NCI-H1417 (cell line): Measurements from ENCODE around the gene GGTLC1.
"Not testable (repeated sequence)": the region's sequence is repeated elsewhere in the genome, so short reads cannot be mapped to it uniquely, and the experiment has no call there.

ENCODE experiments used
- DNase-seq, 3 experiments: peaks; one replicate each; lab custom pipeline; 2025; lab: John Stamatoyannopoulos, UW

Gene GGTLC1

DNA sequence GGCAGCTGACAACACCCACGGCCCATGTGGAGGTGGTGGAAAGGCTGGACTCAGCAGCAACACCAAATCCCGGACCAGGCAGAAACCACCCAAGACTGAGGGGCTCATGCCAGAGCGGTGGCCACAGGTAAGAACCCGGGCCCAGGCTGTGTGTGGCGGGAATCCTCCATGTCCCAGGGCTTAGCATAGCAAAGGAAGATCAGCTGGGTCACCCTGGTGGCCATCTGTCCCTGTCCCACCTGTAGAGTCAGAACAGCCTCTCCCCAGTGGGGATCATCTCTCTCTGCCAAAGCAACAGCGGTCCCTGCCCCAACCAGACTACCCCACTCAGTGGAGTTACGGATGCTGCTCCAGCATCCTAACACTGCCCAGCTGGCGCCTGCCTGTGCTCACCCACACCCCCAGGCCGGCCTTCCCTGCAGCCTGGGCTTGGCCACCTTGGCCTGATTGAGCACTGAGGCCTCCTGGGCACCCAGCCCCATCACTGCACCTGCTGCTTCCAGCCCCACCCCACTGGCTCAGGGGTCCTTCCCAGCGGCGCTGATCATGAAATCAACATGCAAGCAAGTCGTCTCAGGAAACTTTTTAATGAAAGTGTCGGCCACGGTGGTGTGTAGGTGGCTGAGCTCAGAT is 5.5 kb upstream of the GGTLC1 start:
- not testable (repeated sequence) for DNase-seq

- DNase-seq: not testable (repeated sequence)
Measured at GRCh38 chr20:23993440-23993839, 4.9 kb upstream of the GGTLC1 start.

DNA sequence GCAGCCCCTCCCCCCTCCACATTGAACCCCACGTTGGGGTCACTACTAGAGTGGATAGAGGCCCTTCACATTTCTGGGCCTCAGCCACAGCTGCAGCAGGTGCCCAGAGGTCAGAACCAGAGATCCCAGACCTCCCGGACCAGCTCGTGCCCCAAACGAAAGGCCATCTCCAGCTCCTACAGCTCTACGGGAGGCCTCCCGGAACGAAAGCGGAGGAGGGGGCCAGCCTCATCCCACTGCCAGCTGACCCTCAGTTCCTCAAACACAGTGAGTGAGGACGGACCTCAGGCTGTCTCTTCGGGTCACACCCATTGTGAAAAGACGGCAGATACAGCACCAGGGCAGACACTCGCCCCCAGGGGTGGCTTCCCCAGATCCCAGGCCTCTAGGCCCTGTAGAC is 1.7 kb upstream of the GGTLC1 start:
- not testable (repeated sequence) for DNase-seq

GRCh38 chr20:23988966-23989365 is 387 bp upstream of the GGTLC1 start:
- not testable (repeated sequence) for DNase-seq

DNA sequence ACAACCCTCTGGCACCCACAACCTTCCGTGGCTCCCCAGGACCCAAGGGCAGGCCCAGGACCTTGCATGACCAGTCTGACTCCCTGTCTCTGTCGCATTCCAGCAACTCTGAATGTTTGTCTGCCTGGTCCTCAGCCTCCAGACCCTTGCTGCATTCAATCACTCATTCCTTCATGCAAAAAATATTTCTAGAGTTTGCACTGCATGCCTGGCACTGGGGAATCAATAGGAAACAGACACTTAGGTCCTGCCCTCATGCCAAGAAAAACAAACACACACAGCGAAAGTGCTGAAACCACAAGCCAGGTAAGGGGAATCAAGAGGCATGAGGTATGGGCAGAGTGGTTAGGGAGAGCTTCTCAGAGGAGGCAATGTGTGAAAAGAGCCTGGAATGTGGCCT is 1.9 kb downstream of the GGTLC1 start:
- not testable (repeated sequence) for DNase-seq

GRCh38 chr20:23986310-23986709 is 2.3 kb downstream of the GGTLC1 start:
- DNase-seq: not testable (repeated sequence)

GRCh38 chr20:23985790-23986225 is 2.8 kb downstream of the GGTLC1 start:
- not testable (repeated sequence) for DNase-seq

- not testable (repeated sequence) for DNase-seq
Measured at GRCh38 chr20:23985066-23985789, 3.4 kb downstream of the GGTLC1 start.

DNA sequence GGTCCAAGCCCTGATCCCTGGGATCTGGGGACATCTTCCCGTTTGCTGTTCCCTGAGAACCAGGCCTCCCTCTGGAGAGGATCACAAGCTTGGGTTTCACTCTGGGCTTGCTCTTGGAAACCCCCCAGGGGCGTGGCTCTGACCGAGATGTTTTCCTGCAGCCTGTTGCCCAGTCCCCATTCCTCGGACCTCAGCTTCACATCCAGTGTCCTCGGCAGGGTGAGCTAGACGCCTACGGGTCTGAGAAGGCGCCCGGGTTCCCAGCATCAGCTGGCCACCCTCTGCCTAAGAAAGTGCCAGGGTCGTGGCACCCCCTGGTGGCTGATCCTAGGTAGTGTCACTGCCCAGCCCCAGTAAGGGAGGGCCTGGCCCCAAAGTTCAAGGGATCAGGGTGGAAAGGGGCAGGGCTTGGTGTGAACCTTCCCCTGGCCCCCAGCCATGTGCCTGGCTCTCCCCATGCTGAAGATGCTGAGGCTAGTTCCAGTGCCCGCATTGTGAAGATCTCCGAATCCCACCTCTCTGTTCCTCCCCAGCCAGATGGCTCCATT is 4.0 kb downstream of the GGTLC1 start:
- not testable (repeated sequence) for DNase-seq

DNA sequence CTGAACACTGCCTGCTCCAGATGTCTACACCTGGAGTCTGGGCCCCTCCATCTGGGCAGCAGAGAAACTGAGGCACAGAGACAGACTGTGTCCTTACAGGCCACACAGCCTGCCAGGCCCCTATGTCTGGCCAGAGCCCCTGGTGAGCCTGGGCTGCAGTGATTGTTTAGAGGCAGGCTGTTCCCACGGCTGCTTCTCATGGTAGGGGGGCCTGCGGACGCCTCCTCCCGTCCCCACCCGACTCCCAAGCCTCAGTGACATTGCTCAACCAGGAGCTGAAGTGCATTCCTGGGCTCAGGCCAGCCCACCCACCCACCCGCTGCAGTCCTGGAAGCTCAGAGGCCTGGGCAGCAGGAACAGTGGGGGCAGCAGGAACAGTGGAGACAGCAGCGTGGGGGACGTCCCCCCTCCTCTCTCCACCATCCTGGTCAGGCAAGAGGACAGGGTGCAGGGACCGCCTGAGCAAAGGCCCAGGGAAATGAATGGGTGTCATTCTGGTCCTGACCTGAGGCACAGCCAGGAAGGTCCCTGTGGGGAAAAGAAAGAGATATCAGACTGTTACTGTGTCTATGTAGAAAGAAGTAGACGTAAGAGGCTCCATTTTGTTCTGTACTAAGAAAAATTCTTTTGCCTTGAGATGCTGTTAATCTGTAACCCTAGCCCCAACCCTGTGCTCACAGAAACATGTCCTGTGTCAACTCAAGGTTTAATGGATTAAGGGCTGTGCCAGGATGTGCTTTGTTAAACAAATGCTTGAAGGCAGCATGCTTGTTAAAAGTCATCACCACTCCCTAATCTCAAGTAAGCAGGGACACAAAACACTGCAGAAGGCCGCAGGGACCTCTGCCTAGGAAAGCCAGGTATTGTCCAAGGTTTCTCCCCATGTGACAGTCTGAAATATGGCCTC is 6.2 kb downstream of the GGTLC1 start:
- not testable (repeated sequence) for DNase-seq

- DNase-seq: not testable (repeated sequence)
Measured at GRCh38 chr20:23981526-23981925, 7.1 kb downstream of the GGTLC1 start.

DNA sequence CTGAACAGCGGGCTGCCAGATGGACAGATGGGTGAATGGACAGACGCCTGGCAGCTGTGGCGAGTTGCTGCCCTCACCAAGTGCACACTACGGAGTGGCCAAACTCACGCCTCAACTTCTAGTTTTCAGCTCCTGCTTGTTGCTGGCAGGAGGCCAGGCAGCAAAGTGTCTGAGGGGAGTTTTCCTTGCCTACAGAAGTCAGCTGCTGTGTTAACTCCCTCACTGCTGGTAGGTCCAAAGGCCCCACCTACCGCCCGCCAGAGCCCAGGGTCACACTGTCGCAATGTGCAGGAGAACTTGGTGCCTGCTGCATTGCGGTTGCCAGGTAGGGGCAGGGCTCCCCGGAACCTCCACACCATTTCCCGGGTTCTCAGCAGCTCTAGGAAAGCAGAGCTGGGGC is 7.6 kb downstream of the GGTLC1 start:
- not testable (repeated sequence) for DNase-seq

- not testable (repeated sequence) for DNase-seq
Measured at GRCh38 chr20:23979899-23980811, 8.4 kb downstream of the GGTLC1 start.

DNA sequence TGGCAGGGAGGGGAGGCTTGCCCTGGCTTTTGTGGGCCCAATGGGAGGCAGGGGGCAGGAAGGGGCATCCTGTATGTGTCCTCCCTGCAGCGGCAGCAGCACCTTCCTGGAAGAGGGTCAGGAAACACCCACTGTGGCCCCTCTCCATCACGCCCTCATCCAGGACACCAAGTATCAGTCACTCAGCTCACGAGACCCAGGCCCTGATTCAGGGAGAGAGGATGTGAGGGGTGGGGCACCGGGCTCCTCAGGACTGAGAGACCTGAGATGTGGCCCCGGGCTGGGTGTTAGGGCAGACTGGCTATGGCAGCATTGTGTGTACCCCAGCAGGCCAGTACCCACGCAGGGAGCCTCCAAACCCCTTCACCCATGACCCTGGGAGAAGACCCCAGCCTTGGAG is 9.2 kb downstream of the GGTLC1 start:
- DNase-seq: not testable (repeated sequence)

- not testable (repeated sequence) for DNase-seq
Measured at GRCh38 chr20:23978457-23978856, 10.1 kb downstream of the GGTLC1 start.

DNA sequence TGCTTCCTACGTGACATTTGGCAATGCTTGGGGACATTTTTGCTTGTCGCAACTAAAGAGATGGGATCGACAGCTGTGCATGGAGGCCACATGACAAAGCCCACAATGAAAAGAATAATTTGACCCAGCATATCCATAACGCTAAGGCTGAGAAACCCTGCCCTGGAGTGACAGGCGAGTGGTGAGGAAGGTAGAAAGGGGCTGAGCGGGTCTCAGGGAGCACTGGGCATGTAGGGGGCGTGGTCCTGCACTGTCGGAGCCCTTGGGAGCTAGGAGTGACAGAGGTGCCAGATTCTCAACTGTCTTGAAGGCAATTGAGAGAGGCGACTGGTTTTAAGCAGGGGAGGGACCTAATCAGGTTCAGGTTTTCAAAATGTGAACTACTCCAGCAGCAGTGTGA is 13.6 kb downstream of the GGTLC1 start:
- no peak for DNase-seq

GRCh38 chr20:23971310-23971709 is 17.3 kb downstream of the GGTLC1 start:
- no peak for DNase-seq

- DNase-seq: no peak
Measured at GRCh38 chr20:23970049-23970448, 18.5 kb downstream of the GGTLC1 start.

GRCh38 chr20:23967616-23967979 is 21.0 kb downstream of the GGTLC1 start:
- DNase-seq: no peak

DNA sequence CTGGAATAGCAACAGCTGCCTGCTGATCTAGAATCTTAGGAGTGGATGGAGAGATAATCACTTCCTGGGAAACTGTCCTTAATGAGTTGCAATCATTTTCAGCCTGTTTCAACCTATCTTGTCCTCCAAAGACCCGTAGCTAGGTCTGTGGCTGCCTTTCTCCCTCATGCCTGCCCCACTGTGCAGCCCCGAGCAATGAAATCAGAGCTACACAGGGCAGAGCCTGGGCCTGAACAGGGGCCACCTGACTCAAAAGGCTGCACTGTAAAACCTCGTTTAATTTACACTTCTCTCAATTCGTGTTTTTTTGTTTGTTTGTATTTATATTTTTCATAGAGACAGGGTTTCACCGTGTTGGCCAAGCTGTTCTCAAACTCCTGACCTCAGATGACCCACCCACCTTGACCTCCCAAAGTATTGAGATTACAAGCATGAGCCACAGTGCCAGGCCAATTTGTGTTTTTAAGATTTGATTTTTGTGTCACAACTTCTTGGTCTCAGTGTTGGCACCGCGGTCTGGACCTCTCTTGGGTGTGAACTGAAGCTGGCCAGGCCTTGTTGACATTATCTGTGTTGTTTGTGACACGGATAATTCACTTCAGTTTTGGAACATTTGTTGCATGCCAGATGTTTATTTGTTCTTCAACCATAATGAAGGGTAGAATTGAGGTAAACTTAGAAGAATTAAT is 21.5 kb downstream of the GGTLC1 start:
- no peak for DNase-seq

DNA sequence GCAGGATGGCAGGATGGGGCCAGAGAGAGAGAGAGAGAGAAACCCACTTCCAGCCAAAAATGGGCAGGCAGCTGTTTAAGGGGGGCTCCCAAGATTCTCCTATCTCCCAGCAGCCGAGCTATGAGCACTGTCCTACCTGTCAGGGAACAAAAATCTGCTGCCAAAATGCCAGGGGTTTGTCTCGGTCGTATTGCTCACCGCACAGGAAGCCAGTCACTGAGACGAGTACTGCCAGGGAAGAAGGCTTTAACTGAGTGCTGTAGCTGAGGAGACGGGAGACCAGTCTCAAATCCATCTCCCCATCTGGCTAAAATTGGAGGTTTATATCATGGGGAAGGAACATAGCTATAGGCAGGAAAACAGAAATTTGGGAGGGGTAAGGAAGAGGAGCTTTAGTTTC is 22.3 kb downstream of the GGTLC1 start:
- DNase-seq: no peak
